Mammary epithelial cell (primary cell): ENCODE data around the gene STAT1.

Experiments
- CTCF ChIP-seq, 2 donors: IDR thresholded peaks in 1 of 2; conservative IDR thresholded peaks in 1 of 2; 2 replicates each; pipeline ENCODE4 v1.5.1; 2011 to 2012; ENCODE audit warnings: inconsistent platforms in 2 of 2, low read length in 2 of 2, mild to moderate bottlenecking in 2 of 2, control low read depth in 1 of 2, low read depth in 1 of 2; ENCODE audit not compliant: insufficient read depth in 1 of 2; ENCODE audit errors: extremely low read depth in 1 of 2
- EZH2 ChIP-seq: IDR thresholded peaks from 2 replicates; pipeline ENCODE4 v1.6.1; 2012; ENCODE audit warnings: low read length, inconsistent platforms, borderline replicate concordance

DNA sequence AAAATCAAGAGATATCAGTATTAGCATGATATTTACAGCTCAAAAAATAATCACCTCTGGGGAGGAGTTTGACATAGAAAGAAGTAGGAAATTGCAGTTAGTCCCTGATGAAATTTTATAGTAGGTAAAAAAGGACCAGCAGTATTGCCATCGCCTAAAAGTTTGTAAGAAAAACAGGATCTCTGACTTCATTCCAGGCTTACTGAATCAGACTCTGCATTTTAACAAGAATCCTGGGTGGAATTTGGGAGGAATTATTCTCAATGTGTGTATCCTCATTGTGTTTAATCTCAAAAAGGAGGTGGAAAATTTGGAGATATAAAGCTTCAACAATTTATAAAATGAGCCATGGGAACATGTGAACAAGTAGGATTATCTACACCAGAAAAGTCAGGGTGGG is 31.2 kb upstream of the STAT1 start:
- no peak for TF ChIP-seq CTCF (conservative IDR thresholded peaks at IDR 0.05 in 1 of 2, IDR thresholded peaks at IDR 0.05 in 1 of 2; ENCODE audit: extremely low read depth in 1 of 2, insufficient read depth in 1 of 2, low read depth in 1 of 2, low read length in 2 of 2)
- no peak for TF ChIP-seq EZH2
